Heart right ventricle (tissue), 16 donors: ENCODE measurements around the gene PLSCR1. TPM values are rescaled to one million over a fixed set of nuclear protein-coding genes. Genes with fewer than 3 reads are reported as not detected.
A peak's percentile ranks its signal among the peaks of the same experiment; 100 is the strongest.

ENCODE experiments used
- ATAC-seq, 8 donors: fragments of 200-7000 bp; cut with Tn5 transposase; one replicate each; pipeline ENCODE4 v1.9.1; 2020; ENCODE audit warnings: mild to moderate bottlenecking in 8 of 8, moderate library complexity in 8 of 8, moderate number of reproducible peaks in 1 of 8
- DNase-seq, 2 donors: peaks; one replicate each; pipeline ENCODE4 v3.0.0-alpha.2; 2020
- H3K27ac ChIP-seq, 10 donors: fragments of 200-600 bp; sonication (generic) in 2 of 10; one replicate each; pipeline versions ENCODE4 v1.5.0 to v1.8.0; 2020 to 2022; ENCODE audit warnings: mild to moderate bottlenecking in 3 of 10
- H3K27me3 ChIP-seq, 7 donors: fragments of 200-600 bp; one replicate each; pipeline ENCODE4 v1.8.0; 2021 to 2022; ENCODE audit warnings: mild to moderate bottlenecking in 2 of 7
- H3K36me3 ChIP-seq, 9 donors: fragments of 200-600 bp; sonication (generic) in 1 of 9; one replicate each; pipeline versions ENCODE4 v1.5.0 to v1.8.0; 2020 to 2022; ENCODE audit warnings: mild to moderate bottlenecking in 2 of 9
- H3K4me1 ChIP-seq, 9 donors: fragments of 200-600 bp; sonication (generic) in 1 of 9; one replicate each; pipeline versions ENCODE4 v1.5.0 to v1.8.0; 2020 to 2022; ENCODE audit warnings: mild to moderate bottlenecking in 4 of 9
- H3K4me3 ChIP-seq, 10 donors: fragments of 200-600 bp; sonication (generic) in 2 of 10; one replicate each; pipeline versions ENCODE4 v1.5.0 to v1.8.0; 2020 to 2022; ENCODE audit warnings: mild to moderate bottlenecking in 7 of 10, moderate library complexity in 2 of 10
- H3K9me3 ChIP-seq, 11 donors: fragments of 200-600 bp in 10 of 11; sonication (generic) in 2 of 11; one replicate each; pipeline versions ENCODE4 v1.5.0 to v1.8.0; 2013 to 2022; ENCODE audit warnings: mild to moderate bottlenecking in 2 of 11, control low read depth in 1 of 11, moderate library complexity in 1 of 11
- WGBS, 2 donors: extraction: QIAGEN DNeasy Blood & Tissue Kit; methylation state at CpG; one replicate each; pipeline ENCODE4 v1.1.7; 2013; ENCODE audit warnings: inconsistent platforms in 1 of 2; 5-methylcytosine and 5-hydroxymethylcytosine counted together
- intact Hi-C, 10 donors: fragments of 100-400 bp; cut with DNase I; formaldehyde crosslinking; loops; one replicate each; pipeline versions ENCODE4 v1.11.1 to v1.14.2; 2022
- polyA plus RNA-seq, 2 donors: library from polyadenylated mRNA; stranded (reverse); fragments of 200-250 nt; gene quantifications; one replicate each; pipeline ENCODE4 v1.2.3, GENCODE V29; 2013
- total RNA-seq, 10 donors: library from RNA; stranded (reverse); fragmentation: NEBNext Ultra II Directional in 3 of 10; extraction: Animal tissue kit (Norgen Biotek cat#: 25700) in 3 of 10; gene quantifications; one replicate each; pipeline versions ENCODE4 v1.2.1 to v1.2.4, GENCODE V29; 2021 to 2023
- TF ChIP-seq, protein P1 (sequence below), 9 donors: fragments of 200-600 bp; sonication (generic) in 2 of 9; IDR thresholded peaks; one replicate each; pipeline versions ENCODE4 v1.5.0 to v1.8.0; 2021 to 2022; ENCODE audit warnings: antibody characterized with exemption in 9 of 9, mild to moderate bottlenecking in 5 of 9, moderate library complexity in 1 of 9
- donor health status: Arrhythmogenic right ventricular cardiomyopathy.
- donor health status: ischemic (EF 13 %, LVEDD 7.1; RV severe dilation, severe dysfunction).
- donor health status: healthy with polysubstance abuse.
- donor health status: DM: no; HTN: yes; CAD: no.
- donor health status: DM: no; HTN: no; CAD: no.
- donor health status: ischemic (EF 25% LVEDD 6.9; RV normal size, moderate dysfunction).
- donor health status: ischemic (EF 25% LVEDD 5.7; RV mildly dilated, moderate dysfunction).
- donor health status: healthy.
- donor health status: DM: yes; HTN: yes; CAD: no.
- donor health status: Ischemic cardiomyopathy.
- donor health status: ischemic (EF 35%, LVEDD 5.7; RV mildly dilated, moderate dysfunction).
- donor health status: nonischemic (EF 11% LVEDD 7.7; RV severe dilation, severe dysfunction).
- donor health status: DM: yes; HTN: yes; CAD: no.
- donor health status: PGD.
- donor health status: ischemic (EF 29% LVEDD 5.4; RV normal size, mild dysfunction).
- donor health status: nonischemic (EF 23%, LVEDD 6.1; RV moderate dilation, normal function).

Gene PLSCR1
- total and polyA plus RNA-seq, 12 donors = 11.7 to 72.6 (median 20.9) TPM

DNA sequence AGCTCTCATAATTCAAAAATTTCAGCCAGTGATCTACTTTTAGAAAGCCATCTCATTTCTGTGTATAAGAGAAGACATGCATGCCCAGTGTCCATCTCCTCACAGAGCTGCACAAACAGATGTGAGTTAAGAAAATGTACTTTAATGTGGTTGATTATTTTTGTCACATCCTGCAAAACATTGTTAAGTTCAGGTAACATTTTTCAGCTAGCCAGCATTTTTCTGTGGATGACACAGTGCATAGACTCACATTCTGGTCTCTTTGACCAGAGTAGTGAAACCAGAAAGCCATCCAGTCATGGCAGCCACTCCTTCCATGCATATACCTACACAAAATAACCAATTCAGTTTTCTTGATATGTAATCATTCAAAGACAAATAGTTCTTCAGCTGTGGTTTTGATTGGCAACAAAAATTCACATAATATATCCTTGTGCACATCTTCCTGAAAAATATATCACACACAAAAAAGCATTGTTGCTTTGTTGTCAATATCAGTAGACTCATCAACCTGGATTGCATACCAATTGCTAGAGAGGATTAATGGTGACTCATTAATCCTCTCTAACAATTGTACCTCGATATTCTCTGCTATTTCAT lies 2.1 kb upstream of the PLSCR1 start:
- H3K27me3 ChIP-seq = no peaks in the 10 kb centered on the region
- H3K4me1 ChIP-seq = peaks cover 0 to 40% (median 13%) of the 10 kb centered on the region in 9 donors
- H3K4me3 ChIP-seq = no peak overlapping the region
- intact Hi-C loops = loop anchor here in 2 of 10 donors (10.0 kb wide), 2 partner anchors 82 to 382 kb away; partner anchors contain the start of genes PLOD2 (in 1 of the 2) and PLSCR2 (in 1 of the 2)
- H3K27ac ChIP-seq = no peak overlapping the region
- WGBS, 2 donors = 87% methylated on average over 1 of the region's 1 CpG
- ATAC-seq (no peak), DNase-seq (no peak)
- no peaks in the 10 kb centered on the region for H3K9me3 ChIP-seq
- no peaks in the 10 kb centered on the region for H3K36me3 ChIP-seq
- TF ChIP-seq, protein P1, sequence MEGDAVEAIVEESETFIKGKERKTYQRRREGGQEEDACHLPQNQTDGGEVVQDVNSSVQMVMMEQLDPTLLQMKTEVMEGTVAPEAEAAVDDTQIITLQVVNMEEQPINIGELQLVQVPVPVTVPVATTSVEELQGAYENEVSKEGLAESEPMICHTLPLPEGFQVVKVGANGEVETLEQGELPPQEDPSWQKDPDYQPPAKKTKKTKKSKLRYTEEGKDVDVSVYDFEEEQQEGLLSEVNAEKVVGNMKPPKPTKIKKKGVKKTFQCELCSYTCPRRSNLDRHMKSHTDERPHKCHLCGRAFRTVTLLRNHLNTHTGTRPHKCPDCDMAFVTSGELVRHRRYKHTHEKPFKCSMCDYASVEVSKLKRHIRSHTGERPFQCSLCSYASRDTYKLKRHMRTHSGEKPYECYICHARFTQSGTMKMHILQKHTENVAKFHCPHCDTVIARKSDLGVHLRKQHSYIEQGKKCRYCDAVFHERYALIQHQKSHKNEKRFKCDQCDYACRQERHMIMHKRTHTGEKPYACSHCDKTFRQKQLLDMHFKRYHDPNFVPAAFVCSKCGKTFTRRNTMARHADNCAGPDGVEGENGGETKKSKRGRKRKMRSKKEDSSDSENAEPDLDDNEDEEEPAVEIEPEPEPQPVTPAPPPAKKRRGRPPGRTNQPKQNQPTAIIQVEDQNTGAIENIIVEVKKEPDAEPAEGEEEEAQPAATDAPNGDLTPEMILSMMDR (IDR thresholded peaks at IDR 0.05) = no peak

DNA sequence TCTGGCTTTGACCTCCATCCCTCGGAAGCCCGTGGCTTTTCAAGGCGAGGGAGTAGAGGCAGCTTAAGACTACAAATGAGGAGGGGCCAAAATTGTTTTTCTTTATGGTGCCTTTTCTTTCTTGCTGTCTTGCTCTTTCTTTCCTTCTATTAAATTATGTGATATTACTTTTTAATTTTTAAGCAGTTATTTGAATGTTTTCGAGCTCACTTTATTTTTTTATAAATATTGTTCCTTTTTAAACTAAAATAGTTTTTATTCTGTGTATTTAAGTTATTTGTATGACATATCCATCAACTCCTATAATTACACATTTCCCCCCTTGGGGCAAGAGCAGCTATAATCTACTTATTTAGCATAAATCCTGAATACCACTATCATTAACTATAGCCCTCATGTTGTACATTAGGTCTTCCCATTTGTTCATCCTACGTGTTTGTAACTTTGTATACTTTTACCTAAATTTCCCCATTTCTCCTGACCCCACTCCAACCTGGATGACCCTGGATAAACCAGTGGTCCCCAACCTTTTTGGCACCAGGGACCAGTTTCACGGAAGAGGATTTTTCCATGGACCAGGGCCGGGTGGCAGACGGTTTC lies 622 bp upstream of the PLSCR1 start:
- Histone ChIP-seq H3K9me3 (no peaks in the 10 kb centered on the region), H3K27me3 (no peaks in the 10 kb centered on the region), H3K27ac (peak overlapping the region; percentile 91 to 99 (median 96)), H3K4me3 (peak overlapping the region; percentile 43 to 90 (median 76)), H3K4me1 (peaks cover 0 to 41% (median 25%) of the 10 kb centered on the region in 9 donors), H3K36me3 (peaks cover 0 to 5% (median 0%) of the 10 kb centered on the region in 9 donors)
- DNase-seq (no peak), ATAC-seq (no peak)
- WGBS, 2 donors = 54 to 55% methylated on average over 8 of the region's 8 CpGs
- intact Hi-C loops = loop anchor here in 3 of 10 donors (2.0 to 10.0 kb wide), 4 partner anchors 38 to 380 kb away; partner anchors contain the start of genes PLOD2 (in 1 of the 3) and PLSCR2 (in 1 of the 3)
- TF ChIP-seq, protein P1 (IDR thresholded peaks at IDR 0.05) = peak in 2 of 9 donors; percentile 23 to 25

DNA sequence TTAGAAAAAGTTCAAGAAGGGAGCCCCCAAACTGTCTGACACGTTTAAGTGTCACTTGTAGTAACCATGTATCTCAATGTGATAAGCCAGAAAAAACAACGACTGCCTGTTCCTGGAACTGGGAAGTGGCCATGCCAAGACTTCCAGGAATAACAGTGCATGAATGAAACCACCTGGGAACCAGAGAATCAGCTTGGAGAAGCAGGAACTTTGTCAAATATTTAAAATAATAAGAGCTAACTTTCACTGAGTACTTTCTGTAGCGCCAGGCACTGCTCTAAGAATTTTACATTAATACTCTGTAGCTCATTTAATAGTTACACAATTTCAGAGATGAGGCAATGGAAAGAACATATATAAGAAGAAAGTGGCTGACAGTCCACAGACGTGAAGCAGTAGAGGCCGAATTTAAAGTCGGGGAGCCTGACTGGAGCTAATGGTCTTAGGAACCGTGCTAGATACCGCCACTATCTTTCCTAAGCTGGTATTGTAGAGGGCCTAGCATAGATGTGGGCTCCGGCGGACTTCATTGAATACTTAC lies 876 bp downstream of the PLSCR1 start:
- ATAC-seq (peak; percentile 4 to 38 (median 30)), DNase-seq (peak in 1 of 2 donors; percentile 60)
- Histone ChIP-seq H3K4me1 (peaks cover 0 to 51% (median 36%) of the 10 kb centered on the region in 9 donors), H3K9me3 (no peaks in the 10 kb centered on the region), H3K36me3 (peaks cover 0 to 17% (median 0%) of the 10 kb centered on the region in 9 donors), H3K4me3 (peak overlapping the region; percentile 43 to 90 (median 76)), H3K27ac (peak overlapping the region; percentile 91 to 99 (median 96)), H3K27me3 (no peaks in the 10 kb centered on the region)
- WGBS, 2 donors = 9 to 10% methylated on average over 10 of the region's 10 CpGs
- intact Hi-C loops = loop anchor here in 4 of 10 donors (2.0 to 10.0 kb wide), 4 partner anchors 36 to 379 kb away; partner anchors contain the start of genes PLOD2 (in 1 of the 4) and PLSCR2 (in 1 of the 4)
- TF ChIP-seq, protein P1 (IDR thresholded peaks at IDR 0.05) = no peak

DNA sequence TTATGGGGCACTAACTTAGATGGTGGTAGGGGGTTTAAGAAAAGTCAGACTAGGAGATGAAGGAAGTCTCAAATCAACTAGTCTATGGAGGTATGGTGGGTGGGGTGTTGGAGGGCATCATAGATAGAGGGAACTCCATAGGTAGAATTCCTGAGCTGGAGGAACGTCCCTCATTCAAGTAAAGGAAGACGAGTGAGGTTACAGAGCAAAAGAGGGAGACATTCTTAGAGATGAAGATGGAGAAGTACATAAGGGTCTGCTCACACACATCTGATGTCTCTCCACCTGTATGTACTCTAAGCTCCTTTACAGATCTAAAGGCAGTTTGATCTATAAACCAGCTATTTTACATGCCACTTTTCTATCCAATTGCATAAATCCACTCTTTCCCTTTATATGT lies 1.4 kb downstream of the PLSCR1 start:
- H3K4me1 ChIP-seq = peaks cover 0 to 53% (median 40%) of the 10 kb centered on the region in 9 donors
- intact Hi-C loops = loop anchor here in 4 of 10 donors (2.0 to 10.0 kb wide), 4 partner anchors 36 to 378 kb away; partner anchors contain the start of genes PLOD2 (in 1 of the 4) and PLSCR2 (in 1 of the 4)
- no peaks in the 10 kb centered on the region for H3K27me3 ChIP-seq
- peak overlapping the region in 9 of 10 donors; percentile 91 to 99 (median 97) for H3K27ac ChIP-seq
- DNase-seq = no peak
- WGBS, 2 donors = 44 to 50% methylated on average over 2 of the region's 2 CpGs
- TF ChIP-seq, protein P1 (IDR thresholded peaks at IDR 0.05) = no peak
- H3K4me3 ChIP-seq = peak overlapping the region in 9 of 10 donors; percentile 60 to 90 (median 77)
- ATAC-seq = no peak
- H3K9me3 ChIP-seq = no peaks in the 10 kb centered on the region
- H3K36me3 ChIP-seq = peaks cover 0 to 18% (median 0%) of the 10 kb centered on the region in 9 donors
